ENCODE measurements around the gene CARS2.
A peak's percentile ranks its signal among the peaks of the same experiment; 100 is the strongest.

Gene CARS2

GRCh38 chr13:110636053-110636475 lies 69.9 kb downstream of the CARS2 start:
- no peaks in the 10 kb centered on the region for H3K79me1 ChIP-seq (ENCODE audit: low read length)
- no peak overlapping the region for H2BK12ac ChIP-seq (ENCODE audit: low read length)
- H4K8ac ChIP-seq (ENCODE audit: low read depth, low read length): no peak overlapping the region
- no peak overlapping the region for H3K18ac ChIP-seq (ENCODE audit: low read length)
- DNase-seq: no peak
- no peak overlapping the region for H2BK5ac ChIP-seq (ENCODE audit: low read depth, low read length, poor library complexity)
- no peak overlapping the region for H3K23ac ChIP-seq (ENCODE audit: low read length)
- H2AK5ac ChIP-seq (ENCODE audit: low read length): no peak overlapping the region
- H3K9ac ChIP-seq (ENCODE audit: low read length): no peak overlapping the region
- H3K36me3 ChIP-seq (ENCODE audit: control insufficient read depth in 1 of 2, insufficient read depth in 2 of 2, low read length in 2 of 2): peaks cover 62 to 63% of the 10 kb centered on the region in 2 experiments
- peaks cover 3% of the 10 kb centered on the region for H3K9me3 ChIP-seq (ENCODE audit: insufficient read depth, low read depth, low read length)
- no peak overlapping the region for H2BK120ac ChIP-seq (ENCODE audit: insufficient read depth, low read length, poor library complexity)
- no CpG with 5 or more reads among the region's 16 CpGs for WGBS (ENCODE audit: extremely low coverage, insufficient coverage, insufficient read length)
- no peak overlapping the region for H3K27ac ChIP-seq (ENCODE audit: low read depth, low read length)
- no peak overlapping the region for H3K4me3 ChIP-seq (ENCODE audit: low read depth, low read length)
- no peak overlapping the region for H4K12ac ChIP-seq (ENCODE audit: low read depth, low read length)
- H3K27me3 ChIP-seq (ENCODE audit: insufficient read depth, low read length): no peaks in the 10 kb centered on the region
- H2AFZ ChIP-seq (ENCODE audit: insufficient read depth, low read length, poor library complexity): no peak overlapping the region
- no peak overlapping the region for H4K91ac ChIP-seq (ENCODE audit: low read depth, low read length)
- no peaks in the 10 kb centered on the region for H3K79me2 ChIP-seq (ENCODE audit: control insufficient read depth, insufficient read depth, low read length, poor library complexity)
- H3K4me2 ChIP-seq (ENCODE audit: low read length): no peak overlapping the region
- no peaks in the 10 kb centered on the region for H3K4me1 ChIP-seq (ENCODE audit: control insufficient read depth in 1 of 2, insufficient read depth in 2 of 2, low read length in 2 of 2)
- H3K4ac ChIP-seq (ENCODE audit: low read depth, low read length): no peak overlapping the region
- H3K14ac ChIP-seq (ENCODE audit: low read length): no peak overlapping the region

- no CpG with 5 or more reads among the region's 19 CpGs for WGBS (ENCODE audit: extremely low coverage, insufficient coverage, insufficient read length)
These were observed 70.4 kb downstream of the CARS2 start for GRCh38 chr13:110635405-110636002.

GRCh38 chr13:110634558-110634957 lies 71.4 kb downstream of the CARS2 start:
- H3K36me3 ChIP-seq (ENCODE audit: control insufficient read depth in 1 of 2, insufficient read depth in 2 of 2, low read length in 2 of 2): peaks cover 54 to 57% of the 10 kb centered on the region in 2 experiments
- H3K9ac ChIP-seq (ENCODE audit: low read length): no peak overlapping the region
- H4K91ac ChIP-seq (ENCODE audit: low read depth, low read length): no peak overlapping the region
- no peak overlapping the region for H3K4me3 ChIP-seq (ENCODE audit: low read depth, low read length)
- H2AK5ac ChIP-seq (ENCODE audit: low read length): no peak overlapping the region
- H3K79me2 ChIP-seq (ENCODE audit: control insufficient read depth, insufficient read depth, low read length, poor library complexity): peaks cover 6% of the 10 kb centered on the region
- H3K4me2 ChIP-seq (ENCODE audit: low read length): no peak overlapping the region
- H3K79me1 ChIP-seq (ENCODE audit: low read length): peaks cover 1% of the 10 kb centered on the region
- no peak overlapping the region for H2BK12ac ChIP-seq (ENCODE audit: low read length)
- H3K4me1 ChIP-seq (ENCODE audit: control insufficient read depth in 1 of 2, insufficient read depth in 2 of 2, low read length in 2 of 2): peaks cover 0 to 2% of the 10 kb centered on the region in 2 experiments
- no peak overlapping the region for H2AFZ ChIP-seq (ENCODE audit: insufficient read depth, low read length, poor library complexity)
- no peak overlapping the region for H3K4ac ChIP-seq (ENCODE audit: low read depth, low read length)
- H2BK120ac ChIP-seq (ENCODE audit: insufficient read depth, low read length, poor library complexity): no peak overlapping the region
- peak; percentile 27 to 35 for DNase-seq
- H3K18ac ChIP-seq (ENCODE audit: low read length): no peak overlapping the region
- H2BK5ac ChIP-seq (ENCODE audit: low read depth, low read length, poor library complexity): no peak overlapping the region
- H4K8ac ChIP-seq (ENCODE audit: low read depth, low read length): no peak overlapping the region
- no peak overlapping the region for H4K12ac ChIP-seq (ENCODE audit: low read depth, low read length)
- no peak overlapping the region for H3K23ac ChIP-seq (ENCODE audit: low read length)
- peaks cover 3% of the 10 kb centered on the region for H3K9me3 ChIP-seq (ENCODE audit: insufficient read depth, low read depth, low read length)
- no peak overlapping the region for H3K14ac ChIP-seq (ENCODE audit: low read length)
- no peaks in the 10 kb centered on the region for H3K27me3 ChIP-seq (ENCODE audit: insufficient read depth, low read length)
- H3K27ac ChIP-seq (ENCODE audit: low read depth, low read length): no peak overlapping the region
- no CpG with 5 or more reads among the region's 19 CpGs for WGBS (ENCODE audit: extremely low coverage, insufficient coverage, insufficient read length)

More at GRCh38 chr13:110635405-110636002, 70.4 kb downstream of the CARS2 start:
- H3K4me3 ChIP-seq (ENCODE audit: low read depth, low read length): no peak overlapping the region
- H3K9me3 ChIP-seq (ENCODE audit: insufficient read depth, low read depth, low read length): peaks cover 3% of the 10 kb centered on the region
- H3K4me1 ChIP-seq (ENCODE audit: control insufficient read depth in 1 of 2, insufficient read depth in 2 of 2, low read length in 2 of 2): no peaks in the 10 kb centered on the region
- no peak overlapping the region for H3K27ac ChIP-seq (ENCODE audit: low read depth, low read length)
- H3K27me3 ChIP-seq (ENCODE audit: insufficient read depth, low read length): no peaks in the 10 kb centered on the region
- no peak for DNase-seq
- peaks cover 3% of the 10 kb centered on the region for H3K79me2 ChIP-seq (ENCODE audit: control insufficient read depth, insufficient read depth, low read length, poor library complexity)
- no peak overlapping the region for H2AFZ ChIP-seq (ENCODE audit: insufficient read depth, low read length, poor library complexity)
- no peak overlapping the region for H3K4ac ChIP-seq (ENCODE audit: low read depth, low read length)
- no peak overlapping the region for H4K12ac ChIP-seq (ENCODE audit: low read depth, low read length)
- H2AK5ac ChIP-seq (ENCODE audit: low read length): no peak overlapping the region
- peaks cover 57 to 62% of the 10 kb centered on the region in 2 experiments for H3K36me3 ChIP-seq (ENCODE audit: control insufficient read depth in 1 of 2, insufficient read depth in 2 of 2, low read length in 2 of 2)
- H4K91ac ChIP-seq (ENCODE audit: low read depth, low read length): no peak overlapping the region
- no peaks in the 10 kb centered on the region for H3K79me1 ChIP-seq (ENCODE audit: low read length)
- no peak overlapping the region for H3K14ac ChIP-seq (ENCODE audit: low read length)
- H3K4me2 ChIP-seq (ENCODE audit: low read length): no peak overlapping the region
- H2BK5ac ChIP-seq (ENCODE audit: low read depth, low read length, poor library complexity): no peak overlapping the region
- H2BK12ac ChIP-seq (ENCODE audit: low read length): no peak overlapping the region
- no peak overlapping the region for H3K23ac ChIP-seq (ENCODE audit: low read length)
- no peak overlapping the region for H4K8ac ChIP-seq (ENCODE audit: low read depth, low read length)
- H3K9ac ChIP-seq (ENCODE audit: low read length): no peak overlapping the region
- no peak overlapping the region for H2BK120ac ChIP-seq (ENCODE audit: insufficient read depth, low read length, poor library complexity)
- H3K18ac ChIP-seq (ENCODE audit: low read length): no peak overlapping the region

GRCh38 chr13:110633776-110634175 lies 72.1 kb downstream of the CARS2 start:
- no peak overlapping the region for H2BK120ac ChIP-seq (ENCODE audit: insufficient read depth, low read length, poor library complexity)
- no peaks in the 10 kb centered on the region for H3K27me3 ChIP-seq (ENCODE audit: insufficient read depth, low read length)
- peaks cover 3% of the 10 kb centered on the region for H3K79me1 ChIP-seq (ENCODE audit: low read length)
- H3K23ac ChIP-seq (ENCODE audit: low read length): no peak overlapping the region
- H2AK5ac ChIP-seq (ENCODE audit: low read length): no peak overlapping the region
- no peak overlapping the region for H2AFZ ChIP-seq (ENCODE audit: insufficient read depth, low read length, poor library complexity)
- H3K4ac ChIP-seq (ENCODE audit: low read depth, low read length): no peak overlapping the region
- H3K9me3 ChIP-seq (ENCODE audit: insufficient read depth, low read depth, low read length): peaks cover 3% of the 10 kb centered on the region
- H2BK5ac ChIP-seq (ENCODE audit: low read depth, low read length, poor library complexity): no peak overlapping the region
- DNase-seq: no peak
- H4K8ac ChIP-seq (ENCODE audit: low read depth, low read length): no peak overlapping the region
- no peak overlapping the region for H3K9ac ChIP-seq (ENCODE audit: low read length)
- H4K12ac ChIP-seq (ENCODE audit: low read depth, low read length): no peak overlapping the region
- no peak overlapping the region for H3K4me3 ChIP-seq (ENCODE audit: low read depth, low read length)
- H4K91ac ChIP-seq (ENCODE audit: low read depth, low read length): no peak overlapping the region
- peaks cover 46 to 49% of the 10 kb centered on the region in 2 experiments for H3K36me3 ChIP-seq (ENCODE audit: control insufficient read depth in 1 of 2, insufficient read depth in 2 of 2, low read length in 2 of 2)
- no peak overlapping the region for H3K14ac ChIP-seq (ENCODE audit: low read length)
- H3K4me1 ChIP-seq (ENCODE audit: control insufficient read depth in 1 of 2, insufficient read depth in 2 of 2, low read length in 2 of 2): peaks cover 5 to 7% of the 10 kb centered on the region in 2 experiments
- no peak overlapping the region for H3K4me2 ChIP-seq (ENCODE audit: low read length)
- H3K79me2 ChIP-seq (ENCODE audit: control insufficient read depth, insufficient read depth, low read length, poor library complexity): peaks cover 7% of the 10 kb centered on the region
- H2BK12ac ChIP-seq (ENCODE audit: low read length): no peak overlapping the region
- H3K18ac ChIP-seq (ENCODE audit: low read length): no peak overlapping the region
- 100% methylated on average over 1 of the region's 8 CpGs for WGBS (ENCODE audit: extremely low coverage, insufficient coverage, insufficient read length)
- no peak overlapping the region for H3K27ac ChIP-seq (ENCODE audit: low read depth, low read length)

Measured in trophoblast cell (in vitro differentiated cells and primary cell).